NCI-H2029 (cell line): Measurements from ENCODE around the gene ERVMER34-1.
A peak's percentile ranks its signal among the peaks of the same experiment; 100 is the strongest.

Experiments
- DNase-seq: peaks from one replicate; lab custom pipeline; 2025; lab: John Stamatoyannopoulos, UW

ERVMER34-1 gene, protein sequence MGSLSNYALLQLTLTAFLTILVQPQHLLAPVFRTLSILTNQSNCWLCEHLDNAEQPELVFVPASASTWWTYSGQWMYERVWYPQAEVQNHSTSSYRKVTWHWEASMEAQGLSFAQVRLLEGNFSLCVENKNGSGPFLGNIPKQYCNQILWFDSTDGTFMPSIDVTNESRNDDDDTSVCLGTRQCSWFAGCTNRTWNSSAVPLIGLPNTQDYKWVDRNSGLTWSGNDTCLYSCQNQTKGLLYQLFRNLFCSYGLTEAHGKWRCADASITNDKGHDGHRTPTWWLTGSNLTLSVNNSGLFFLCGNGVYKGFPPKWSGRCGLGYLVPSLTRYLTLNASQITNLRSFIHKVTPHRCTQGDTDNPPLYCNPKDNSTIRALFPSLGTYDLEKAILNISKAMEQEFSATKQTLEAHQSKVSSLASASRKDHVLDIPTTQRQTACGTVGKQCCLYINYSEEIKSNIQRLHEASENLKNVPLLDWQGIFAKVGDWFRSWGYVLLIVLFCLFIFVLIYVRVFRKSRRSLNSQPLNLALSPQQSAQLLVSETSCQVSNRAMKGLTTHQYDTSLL

GRCh38 chr4:52750819-52751486 is at the start of gene ERVMER34-1:
Gene ERVMER34-1, minus strand, starts transcription at chr4:52751425. Its CDS starts 5,905 bp downstream, at chr4:52745520.
- DNase-seq = peak; percentile 38

- DNase-seq = no peak
Observed at GRCh38 chr4:52799813-52800212, 48.6 kb upstream of the ERVMER34-1 start.

GRCh38 chr4:52795533-52795932 is 44.3 kb upstream of the ERVMER34-1 start:
- DNase-seq = no peak

GRCh38 chr4:52791936-52792335 is 40.7 kb upstream of the ERVMER34-1 start:
- no peak for DNase-seq

DNA sequence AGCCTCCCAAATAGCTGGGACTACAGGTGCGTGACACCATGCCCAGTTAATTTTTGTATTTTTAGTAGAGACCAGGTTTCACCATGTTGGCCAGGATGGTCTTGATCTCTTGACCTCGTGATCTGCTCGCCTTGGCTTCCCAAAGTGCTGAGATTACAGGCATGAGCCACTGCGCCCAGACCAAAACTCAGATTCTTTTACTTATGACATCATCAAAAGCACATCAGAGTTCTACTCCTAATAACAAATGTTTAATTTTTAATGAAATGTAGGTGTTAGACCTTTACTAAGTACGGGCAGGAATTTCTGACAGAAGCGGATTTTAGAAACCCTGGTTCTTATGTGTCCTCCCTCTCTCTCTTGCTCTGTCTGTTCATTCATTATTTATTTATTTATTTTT is 38.5 kb upstream of the ERVMER34-1 start:
- DNase-seq = no peak

GRCh38 chr4:52788806-52789205 is 37.6 kb upstream of the ERVMER34-1 start:
- no peak for DNase-seq

- DNase-seq = no peak
Observed at GRCh38 chr4:52783069-52783468, 31.8 kb upstream of the ERVMER34-1 start.

DNA sequence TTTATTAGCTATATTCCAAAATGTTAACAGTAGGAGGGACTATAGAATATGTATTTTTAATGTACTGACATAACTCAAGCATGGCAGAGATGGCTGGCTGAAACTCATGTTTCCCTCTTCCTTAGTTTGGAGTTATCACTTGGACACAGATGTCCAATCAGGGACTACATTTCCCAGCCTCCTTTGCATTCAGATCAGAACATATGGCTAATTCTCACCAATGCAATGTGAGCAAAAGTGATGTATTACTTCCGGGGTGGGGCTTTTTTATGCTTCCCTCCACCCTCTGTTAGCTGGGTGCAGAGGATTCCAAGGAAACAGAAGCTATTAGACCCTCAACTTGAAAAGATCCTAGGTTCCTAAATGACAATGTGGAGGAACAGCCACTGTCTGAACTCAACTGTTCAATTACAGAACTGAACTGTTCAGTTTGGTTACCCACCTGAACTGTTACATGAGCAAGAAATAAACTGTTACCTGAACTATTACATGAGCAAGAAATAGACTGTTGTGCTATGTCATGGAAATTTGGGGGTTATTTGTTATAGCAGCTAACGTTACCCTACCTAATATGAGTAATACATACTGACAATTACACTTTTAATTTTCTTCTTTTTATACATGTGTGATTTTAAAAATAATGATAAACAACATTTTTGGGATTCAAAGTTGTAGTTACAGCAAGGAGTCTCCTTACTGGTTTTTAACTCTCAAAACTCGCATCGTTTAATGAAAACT is 29.6 kb upstream of the ERVMER34-1 start:
- DNase-seq = no peak

DNA sequence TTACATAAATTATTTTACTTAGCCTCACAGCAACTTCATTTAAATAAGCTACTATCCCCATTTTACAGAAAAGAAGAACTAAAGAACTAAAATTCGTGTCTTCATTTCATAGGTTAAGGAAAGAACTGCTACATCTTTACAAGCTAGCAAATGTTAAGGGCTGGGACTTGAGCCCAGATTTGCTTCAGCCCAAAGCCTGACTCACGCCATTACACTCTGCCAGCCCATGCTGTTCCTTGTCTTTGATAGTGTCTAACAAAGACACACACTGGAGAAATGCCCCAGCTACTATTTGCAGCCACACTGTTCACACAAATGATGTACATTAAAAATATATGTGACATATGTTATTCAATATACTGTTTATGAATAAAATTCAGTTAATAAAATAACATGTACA is 29.0 kb upstream of the ERVMER34-1 start:
- no peak for DNase-seq

GRCh38 chr4:52760256-52760655 is 9.0 kb upstream of the ERVMER34-1 start:
- no peak for DNase-seq

DNA sequence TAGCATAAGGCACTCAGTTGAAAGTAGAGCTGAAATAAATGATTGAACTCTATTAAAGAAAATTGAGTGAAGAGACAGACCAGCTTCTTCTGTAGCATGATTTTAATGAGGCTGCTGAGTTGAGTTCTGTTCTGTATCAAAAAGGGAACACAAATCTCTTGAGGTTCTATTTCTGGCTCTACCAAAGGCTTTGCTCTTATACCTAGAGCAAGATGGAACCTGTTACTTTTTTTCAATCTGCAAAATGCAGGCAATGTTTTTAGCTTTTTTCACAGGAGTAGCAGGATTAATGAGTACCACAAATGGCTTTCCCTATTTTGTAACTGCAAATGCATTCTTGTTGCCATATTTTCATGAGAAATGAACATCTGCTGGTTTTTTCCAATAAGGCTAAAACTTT is 4.2 kb upstream of the ERVMER34-1 start:
- no peak for DNase-seq

DNA sequence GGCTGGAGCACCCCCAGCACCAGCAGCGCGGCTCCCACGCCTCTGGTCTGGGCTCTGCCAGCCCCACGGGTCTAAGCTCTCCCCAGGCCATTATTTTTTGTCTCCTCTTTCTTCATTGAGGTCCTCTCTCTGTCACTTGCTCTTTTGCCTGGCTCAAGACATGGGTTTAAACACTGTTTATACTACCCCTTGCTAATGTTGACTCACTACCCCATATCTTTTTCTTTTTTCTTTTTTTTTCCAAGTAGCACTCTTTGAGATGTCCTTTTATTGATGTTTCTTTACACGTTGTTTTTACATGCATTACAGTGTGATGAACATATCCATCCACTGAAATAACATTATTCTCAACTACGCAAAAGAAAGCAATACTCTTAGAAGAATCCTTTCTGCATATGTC is 1.7 kb upstream of the ERVMER34-1 start:
- DNase-seq = no peak

DNA sequence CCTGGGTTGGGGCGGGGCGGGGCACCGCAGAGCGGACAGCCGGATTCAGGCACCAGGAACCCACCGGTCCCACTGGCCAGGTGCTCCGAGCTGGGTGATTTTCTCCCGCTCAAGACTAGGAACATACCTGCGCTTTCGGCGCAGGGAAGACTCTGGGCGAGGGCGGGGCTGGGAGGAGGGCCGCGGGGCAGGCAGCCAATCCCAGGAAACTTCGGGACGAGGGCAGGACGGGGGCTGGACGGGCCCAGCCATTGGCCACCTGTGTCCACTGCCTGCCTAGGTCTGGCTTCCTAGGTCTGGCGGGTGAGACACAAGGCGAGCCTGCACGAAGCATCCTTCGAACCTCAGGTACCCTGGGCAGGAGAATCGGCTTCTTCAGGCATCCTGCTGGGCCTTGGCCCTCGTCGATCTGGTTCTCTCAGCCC is 274 bp upstream of the ERVMER34-1 start:
- DNase-seq = peak; percentile 38

DNA sequence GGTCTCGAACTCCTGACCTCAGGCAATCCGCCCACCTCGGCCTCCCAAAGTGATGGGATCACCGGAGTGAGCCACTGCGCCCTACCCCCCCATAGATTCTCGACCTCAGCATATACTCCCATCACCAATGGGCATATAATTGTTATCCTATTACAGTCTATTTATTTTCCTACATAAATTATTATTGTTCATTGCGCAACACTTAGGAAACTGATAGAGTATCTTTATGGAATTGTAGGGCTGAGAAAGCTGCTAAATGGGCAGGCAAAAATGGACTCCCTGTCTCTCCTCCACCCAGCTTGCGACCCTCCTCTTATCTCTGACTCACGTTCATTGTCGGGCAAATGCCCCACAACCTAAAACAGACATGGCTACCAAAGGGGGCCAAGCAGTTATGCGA is 1.0 kb downstream of the ERVMER34-1 start:
- no peak for DNase-seq

GRCh38 chr4:52748432-52748831 is 2.8 kb downstream of the ERVMER34-1 start:
- DNase-seq = peak; percentile 49

DNA sequence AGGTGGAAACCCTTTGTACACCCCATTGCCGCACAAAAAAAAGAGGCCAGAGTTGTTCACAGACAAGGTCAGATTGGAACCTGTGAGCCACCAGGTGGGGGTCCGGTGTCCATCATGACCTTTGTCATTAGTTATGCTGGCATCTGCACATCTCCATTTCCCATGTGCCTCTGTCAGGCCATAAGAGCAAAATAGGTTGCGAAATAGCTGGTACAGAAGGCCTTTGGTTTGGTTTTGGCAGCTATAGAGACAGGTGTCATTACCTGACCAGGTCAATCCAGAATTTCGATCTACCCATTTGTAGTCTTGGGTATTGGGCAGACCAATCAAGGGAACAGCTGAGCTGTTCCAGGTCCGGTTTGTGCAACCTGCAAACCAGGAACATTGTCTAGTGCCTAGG is 6.6 kb downstream of the ERVMER34-1 start:
- DNase-seq = peak; percentile 6

- DNase-seq = no peak
Observed at GRCh38 chr4:52743444-52744019, 7.7 kb downstream of the ERVMER34-1 start.

DNA sequence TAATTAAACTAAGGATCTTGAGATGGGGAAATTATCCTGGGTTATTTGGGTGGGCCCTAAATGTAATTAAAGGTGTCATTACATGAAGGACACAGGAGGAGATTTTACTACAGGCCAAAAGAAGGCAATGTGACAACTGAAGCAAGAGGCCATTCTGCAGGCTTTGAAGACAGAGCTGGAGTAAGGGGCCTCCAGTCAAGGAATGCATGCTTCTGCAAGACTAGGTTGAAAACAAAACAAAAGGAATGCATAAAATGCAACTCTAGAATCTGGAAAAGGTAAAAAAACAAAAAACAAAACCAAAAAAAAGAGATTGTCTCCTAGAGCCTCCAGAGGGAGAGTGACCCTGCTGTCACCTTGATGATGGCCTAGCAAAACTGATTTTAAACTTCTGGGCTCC is 21.6 kb downstream of the ERVMER34-1 start:
- no peak for DNase-seq

GRCh38 chr4:52728691-52729240 is 22.5 kb downstream of the ERVMER34-1 start:
- DNase-seq = no peak

DNA sequence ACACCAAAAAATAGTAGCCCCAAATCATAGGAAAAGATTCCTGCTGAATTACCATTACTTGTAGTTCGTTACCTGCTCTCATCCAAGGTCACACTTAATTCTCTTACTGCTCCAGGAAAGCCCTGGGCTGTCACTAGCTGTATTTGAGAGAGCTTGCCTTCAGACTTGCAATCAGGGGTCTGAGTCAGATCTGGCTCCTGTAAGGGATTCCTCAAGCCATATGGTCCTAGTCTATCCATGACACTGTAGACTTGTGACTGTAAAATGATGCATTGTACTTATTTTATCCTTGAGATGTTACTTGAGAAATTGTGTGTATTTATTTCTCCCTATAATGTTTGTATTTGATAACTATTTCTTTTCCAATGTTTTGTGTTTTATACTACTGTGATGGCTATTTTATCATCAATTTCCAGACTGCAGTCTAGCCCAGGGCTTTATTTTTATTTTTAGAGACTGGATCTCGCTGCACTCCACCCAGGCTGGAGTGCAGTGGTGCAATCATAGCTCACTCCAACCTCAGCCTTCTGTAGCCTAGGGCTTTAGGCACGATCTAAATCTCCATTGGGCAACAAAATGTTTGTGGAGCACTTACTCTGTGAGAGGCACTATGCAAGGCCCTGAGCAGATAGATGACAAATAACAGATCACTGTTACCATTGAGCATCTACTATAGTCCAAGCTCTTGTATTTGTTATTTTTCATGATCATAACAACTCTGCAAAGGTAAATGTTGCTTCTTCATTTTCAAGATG is 24.2 kb downstream of the ERVMER34-1 start:
- DNase-seq = no peak
